ENCODE measurements around the gene LRRC37B.
"Not testable (repeated sequence)": the region's sequence is repeated elsewhere in the genome, so short reads cannot be mapped to it uniquely, and the experiment has no call there.

Gene LRRC37B

GRCh38 chr17:32100323-32100722, 93.1 kb downstream of the LRRC37B start:
- DNase-seq, result not testable (repeated sequence)

- no peak for DNase-seq
Observed at GRCh38 chr17:32100971-32101631, 93.9 kb downstream of the LRRC37B start.

- DNase-seq, result no peak
Observed at GRCh38 chr17:32102172-32102571, 95.0 kb downstream of the LRRC37B start.

GRCh38 chr17:32102646-32103186, 95.5 kb downstream of the LRRC37B start:
- no peak for DNase-seq

All from DMS79 (cell line).